ENCODE measurements around the gene CCNL1.

CCNL1 gene

DNA sequence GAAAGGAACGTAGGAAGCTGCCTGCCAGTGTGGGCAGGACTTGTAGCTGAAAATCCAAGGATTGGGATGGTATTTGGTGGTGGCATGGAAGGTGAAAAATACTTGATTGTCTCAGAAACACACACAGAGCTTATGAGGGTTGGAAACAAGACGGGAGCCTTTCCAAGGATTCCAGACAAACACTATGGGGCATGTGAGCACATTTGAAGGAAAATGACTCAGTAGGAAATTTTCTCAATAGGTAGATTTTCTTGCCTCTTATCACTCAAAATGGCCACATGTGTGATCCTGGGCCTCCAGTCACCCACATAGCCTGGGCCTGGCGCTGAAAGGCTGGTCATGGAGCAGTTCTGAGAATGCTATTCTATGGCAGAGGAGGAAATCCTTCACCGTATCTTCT lies 47.4 kb downstream of the CCNL1 start:
- H3K27ac ChIP-seq (replicated peaks; ENCODE audit: low read length) = no peak overlapping the region
- no peaks in the 10 kb centered on the region for H3K79me1 ChIP-seq (ENCODE audit: low read depth, low read length)
- H2BK15ac ChIP-seq (ENCODE audit: low read length) = no peak overlapping the region

DNA sequence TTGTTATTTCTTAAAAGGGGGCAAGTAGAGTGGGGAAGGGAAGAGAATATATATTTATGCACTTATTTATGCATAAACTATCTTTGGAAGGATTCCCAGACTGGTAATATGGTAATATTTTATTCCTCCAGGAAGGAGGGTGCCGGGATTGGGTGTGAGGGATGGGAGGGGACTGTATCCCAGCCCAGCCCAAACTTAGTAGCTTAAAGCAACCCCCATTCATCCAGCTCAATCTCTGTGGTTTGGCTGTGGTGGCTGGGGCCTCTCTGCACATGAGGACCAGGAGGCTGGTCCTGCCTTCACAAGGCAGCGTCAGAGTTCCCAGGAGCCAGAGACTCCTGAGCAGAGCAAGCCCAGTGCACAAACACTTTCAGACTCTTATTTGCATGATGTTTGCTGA lies 48.4 kb downstream of the CCNL1 start:
- H2AK5ac ChIP-seq (ENCODE audit: low read depth, low read length) = no peak overlapping the region
- H3K14ac ChIP-seq (ENCODE audit: low read length) = no peak overlapping the region
- H2BK12ac ChIP-seq (ENCODE audit: low read length) = no peak overlapping the region
- peaks cover 0 to 3% (median 0%) of the 10 kb centered on the region in 3 experiments for H3K27me3 ChIP-seq (ENCODE audit: control insufficient read depth in 3 of 3, insufficient read depth in 3 of 3, low read depth in 1 of 3, low read length in 3 of 3)
- H3K4me2 ChIP-seq (ENCODE audit: insufficient read depth, low read length, poor library complexity, severe bottlenecking) = no peak overlapping the region
- no peak overlapping the region for H3K9ac ChIP-seq (ENCODE audit: low read depth, low read length, poor library complexity)
- H3K27ac ChIP-seq (replicated peaks; ENCODE audit: low read length) = no peak overlapping the region
- H4K8ac ChIP-seq (ENCODE audit: low read depth, low read length) = no peak overlapping the region
- no peak overlapping the region for H3K18ac ChIP-seq (ENCODE audit: low read length)
- WGBS, 2 donors (ENCODE audit: extremely low coverage in 2 of 2, insufficient read length in 2 of 2, insufficient replicate concordance in 1 of 2) = no CpG with 5 or more reads among the region's 2 CpGs
- no peak overlapping the region for H4K91ac ChIP-seq (ENCODE audit: low read depth, low read length, poor library complexity)
- no peak overlapping the region for H2BK120ac ChIP-seq (ENCODE audit: low read depth, low read length)
- no peak overlapping the region for H2AFZ ChIP-seq (ENCODE audit: low read length)
- H3K23ac ChIP-seq (ENCODE audit: low read depth, low read length, poor library complexity) = no peak overlapping the region
- no peaks in the 10 kb centered on the region for H3K79me1 ChIP-seq (ENCODE audit: low read depth, low read length)
- H2BK5ac ChIP-seq (ENCODE audit: low read length) = no peak overlapping the region
- peaks cover 11 to 17% of the 10 kb centered on the region in 2 donors for H3K4me1 ChIP-seq (ENCODE audit: control insufficient read depth in 2 of 2, insufficient read depth in 1 of 2, low read depth in 1 of 2, low read length in 2 of 2)
- H3K36me3 ChIP-seq (replicated peaks in 1 of 2; ENCODE audit: control insufficient read depth in 2 of 2, insufficient read depth in 2 of 2, low read length in 2 of 2) = no peaks in the 10 kb centered on the region
- H3K9me3 ChIP-seq (replicated peaks in 1 of 2; ENCODE audit: control insufficient read depth in 2 of 2, insufficient read depth in 1 of 2, low read depth in 1 of 2, low read length in 2 of 2) = no peaks in the 10 kb centered on the region
- no peak overlapping the region for H3K4ac ChIP-seq (ENCODE audit: low read length)
- H3K4me3 ChIP-seq (ENCODE audit: low read length in 2 of 2) = no peak overlapping the region
- no peak for DNase-seq (ENCODE audit: low spot score)
- H2BK15ac ChIP-seq (ENCODE audit: low read length) = no peak overlapping the region

More for the DNA sequence above, 47.4 kb downstream of the CCNL1 start:
- Histone ChIP-seq H3K4me1 (ENCODE audit: control insufficient read depth in 2 of 2, insufficient read depth in 1 of 2, low read depth in 1 of 2, low read length in 2 of 2) (peaks cover 11 to 17% of the 10 kb centered on the region in 2 donors), H2BK120ac (ENCODE audit: low read depth, low read length) (no peak overlapping the region), H3K4me3 (ENCODE audit: low read length in 2 of 2) (no peak overlapping the region), H2AK5ac (ENCODE audit: low read depth, low read length) (no peak overlapping the region), H3K36me3 (replicated peaks in 1 of 2; ENCODE audit: control insufficient read depth in 2 of 2, insufficient read depth in 2 of 2, low read length in 2 of 2) (no peaks in the 10 kb centered on the region), H3K9me3 (replicated peaks in 1 of 2; ENCODE audit: control insufficient read depth in 2 of 2, insufficient read depth in 1 of 2, low read depth in 1 of 2, low read length in 2 of 2) (no peaks in the 10 kb centered on the region), H3K18ac (ENCODE audit: low read length) (no peak overlapping the region), H3K27me3 (ENCODE audit: control insufficient read depth in 3 of 3, insufficient read depth in 3 of 3, low read depth in 1 of 3, low read length in 3 of 3) (peaks cover 0 to 3% (median 0%) of the 10 kb centered on the region in 3 experiments), H3K23ac (ENCODE audit: low read depth, low read length, poor library complexity) (no peak overlapping the region), H4K91ac (ENCODE audit: low read depth, low read length, poor library complexity) (no peak overlapping the region), H2AFZ (ENCODE audit: low read length) (peak overlapping the region; percentile 48), H3K14ac (ENCODE audit: low read length) (no peak overlapping the region), H2BK12ac (ENCODE audit: low read length) (no peak overlapping the region), H4K8ac (ENCODE audit: low read depth, low read length) (no peak overlapping the region), H3K4me2 (ENCODE audit: insufficient read depth, low read length, poor library complexity, severe bottlenecking) (no peak overlapping the region), H3K4ac (ENCODE audit: low read length) (no peak overlapping the region), H2BK5ac (ENCODE audit: low read length) (no peak overlapping the region), H3K9ac (ENCODE audit: low read depth, low read length, poor library complexity) (no peak overlapping the region)
- DNase-seq (ENCODE audit: low spot score) = no peak
- no CpG with 5 or more reads among the region's 4 CpGs for WGBS, 2 donors (ENCODE audit: extremely low coverage in 2 of 2, insufficient read length in 2 of 2, insufficient replicate concordance in 1 of 2)

DNA sequence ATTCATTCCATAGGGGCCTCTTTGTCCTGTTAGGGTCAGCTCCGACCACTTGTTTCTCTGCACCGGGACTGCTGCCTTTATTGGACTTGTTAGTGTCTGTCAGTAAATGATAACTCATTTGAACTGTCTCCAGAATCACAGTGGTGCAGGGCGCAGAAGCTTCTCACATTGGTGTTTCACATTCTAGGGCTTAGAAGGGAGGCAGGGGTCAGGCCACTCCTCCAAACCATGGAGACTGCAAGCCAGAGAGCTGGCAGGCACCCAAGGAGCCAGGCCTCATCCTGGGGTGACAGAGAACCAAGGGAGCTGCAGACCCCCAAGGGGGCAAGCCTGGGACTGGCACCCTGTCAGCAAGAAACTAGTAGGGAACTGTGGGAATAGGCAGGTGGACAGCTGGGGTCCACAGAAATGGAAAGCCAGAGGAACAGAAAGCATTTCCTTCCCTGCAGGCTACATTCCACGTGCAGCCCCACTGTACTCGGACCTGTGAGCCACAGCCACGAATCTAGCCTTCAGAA lies 49.1 kb downstream of the CCNL1 start:
- H2AFZ ChIP-seq (ENCODE audit: low read length) = no peak overlapping the region
- no peak overlapping the region for H2BK12ac ChIP-seq (ENCODE audit: low read length)
- peaks cover 10 to 13% of the 10 kb centered on the region in 2 donors for H3K4me1 ChIP-seq (ENCODE audit: control insufficient read depth in 2 of 2, insufficient read depth in 1 of 2, low read depth in 1 of 2, low read length in 2 of 2)
- no peaks in the 10 kb centered on the region for H3K36me3 ChIP-seq (replicated peaks in 1 of 2; ENCODE audit: control insufficient read depth in 2 of 2, insufficient read depth in 2 of 2, low read length in 2 of 2)
- no peak overlapping the region for H2AK5ac ChIP-seq (ENCODE audit: low read depth, low read length)
- WGBS, 2 donors (ENCODE audit: extremely low coverage in 2 of 2, insufficient read length in 2 of 2, insufficient replicate concordance in 1 of 2) = no CpG with 5 or more reads among the region's 6 CpGs
- no peak overlapping the region for H3K27ac ChIP-seq (replicated peaks; ENCODE audit: low read length)
- no peak overlapping the region for H2BK15ac ChIP-seq (ENCODE audit: low read length)
- H4K8ac ChIP-seq (ENCODE audit: low read depth, low read length) = no peak overlapping the region
- H3K4me3 ChIP-seq (ENCODE audit: low read length in 2 of 2) = no peak overlapping the region
- H3K9ac ChIP-seq (ENCODE audit: low read depth, low read length, poor library complexity) = no peak overlapping the region
- peak overlapping the region; percentile 15 for H3K18ac ChIP-seq (ENCODE audit: low read length)
- no peak overlapping the region for H3K4me2 ChIP-seq (ENCODE audit: insufficient read depth, low read length, poor library complexity, severe bottlenecking)
- H2BK5ac ChIP-seq (ENCODE audit: low read length) = no peak overlapping the region
- H3K79me1 ChIP-seq (ENCODE audit: low read depth, low read length) = no peaks in the 10 kb centered on the region
- H4K91ac ChIP-seq (ENCODE audit: low read depth, low read length, poor library complexity) = no peak overlapping the region
- no peak overlapping the region for H3K4ac ChIP-seq (ENCODE audit: low read length)
- DNase-seq (ENCODE audit: low spot score) = no peak
- H3K14ac ChIP-seq (ENCODE audit: low read length) = no peak overlapping the region
- H3K9me3 ChIP-seq (replicated peaks in 1 of 2; ENCODE audit: control insufficient read depth in 2 of 2, insufficient read depth in 1 of 2, low read depth in 1 of 2, low read length in 2 of 2) = no peaks in the 10 kb centered on the region
- peaks cover 0 to 3% (median 0%) of the 10 kb centered on the region in 3 experiments for H3K27me3 ChIP-seq (ENCODE audit: control insufficient read depth in 3 of 3, insufficient read depth in 3 of 3, low read depth in 1 of 3, low read length in 3 of 3)
- H3K23ac ChIP-seq (ENCODE audit: low read depth, low read length, poor library complexity) = no peak overlapping the region
- no peak overlapping the region for H2BK120ac ChIP-seq (ENCODE audit: low read depth, low read length)

DNA sequence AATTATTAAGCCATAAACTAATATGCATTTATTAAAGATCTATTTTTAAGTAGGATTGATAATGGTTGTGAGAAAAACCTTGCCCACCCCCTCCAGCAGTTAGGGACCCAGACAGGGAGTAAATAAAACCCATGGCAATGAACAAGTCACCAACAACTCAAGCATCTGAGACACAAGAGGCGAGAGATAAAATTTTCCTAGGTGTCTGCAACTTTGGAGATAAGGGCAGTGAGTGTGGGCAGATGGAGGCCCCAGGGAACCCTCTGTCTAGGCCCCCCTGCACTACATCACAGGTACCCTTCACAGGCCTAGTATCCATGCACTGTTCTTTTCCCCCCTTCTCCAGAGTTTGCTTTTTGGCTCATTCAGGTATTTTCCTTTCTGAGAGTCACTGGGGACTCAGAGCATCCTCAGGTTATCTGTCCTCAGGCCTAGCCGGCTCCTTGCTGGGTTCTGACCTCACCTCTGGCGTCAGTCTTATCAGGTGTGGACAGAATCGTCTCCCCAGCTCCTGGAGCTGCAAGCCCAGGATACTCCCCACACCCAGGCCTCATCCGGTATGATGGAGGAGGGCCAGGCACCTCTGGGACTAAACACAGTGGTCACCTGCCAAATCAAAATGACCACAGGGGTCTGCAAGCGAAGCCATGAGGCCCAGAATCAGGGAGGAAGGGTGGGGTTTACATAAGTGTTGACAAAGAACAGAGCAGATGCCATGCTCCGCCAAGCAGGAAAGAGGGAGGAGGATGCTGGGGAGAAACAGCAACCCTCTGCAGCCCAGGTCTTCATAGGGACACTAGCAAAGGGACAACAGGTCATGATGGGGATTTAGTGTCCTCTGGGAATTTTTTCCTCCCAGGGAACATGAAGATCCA lies 50.4 kb downstream of the CCNL1 start:
- H3K18ac ChIP-seq (ENCODE audit: low read length) = no peak overlapping the region
- no peak overlapping the region for H3K27ac ChIP-seq (replicated peaks; ENCODE audit: low read length)
- DNase-seq (ENCODE audit: low spot score) = no peak

More for the DNA sequence above, 50.4 kb downstream of the CCNL1 start:
- Histone ChIP-seq H3K9ac (ENCODE audit: low read depth, low read length, poor library complexity) (no peak overlapping the region), H3K27me3 (ENCODE audit: control insufficient read depth in 3 of 3, insufficient read depth in 3 of 3, low read depth in 1 of 3, low read length in 3 of 3) (peaks cover 0 to 3% (median 0%) of the 10 kb centered on the region in 3 experiments), H3K4me2 (ENCODE audit: insufficient read depth, low read length, poor library complexity, severe bottlenecking) (no peak overlapping the region), H3K14ac (ENCODE audit: low read length) (no peak overlapping the region), H3K9me3 (replicated peaks in 1 of 2; ENCODE audit: control insufficient read depth in 2 of 2, insufficient read depth in 1 of 2, low read depth in 1 of 2, low read length in 2 of 2) (no peaks in the 10 kb centered on the region), H3K4ac (ENCODE audit: low read length) (no peak overlapping the region), H4K8ac (ENCODE audit: low read depth, low read length) (no peak overlapping the region), H2AK5ac (ENCODE audit: low read depth, low read length) (no peak overlapping the region), H3K4me1 (ENCODE audit: control insufficient read depth in 2 of 2, insufficient read depth in 1 of 2, low read depth in 1 of 2, low read length in 2 of 2) (peaks cover 13 to 19% of the 10 kb centered on the region in 2 donors), H3K23ac (ENCODE audit: low read depth, low read length, poor library complexity) (no peak overlapping the region), H2AFZ (ENCODE audit: low read length) (no peak overlapping the region), H2BK15ac (ENCODE audit: low read length) (no peak overlapping the region), H4K91ac (ENCODE audit: low read depth, low read length, poor library complexity) (no peak overlapping the region), H2BK12ac (ENCODE audit: low read length) (no peak overlapping the region), H2BK120ac (ENCODE audit: low read depth, low read length) (no peak overlapping the region), H2BK5ac (ENCODE audit: low read length) (no peak overlapping the region), H3K36me3 (replicated peaks in 1 of 2; ENCODE audit: control insufficient read depth in 2 of 2, insufficient read depth in 2 of 2, low read length in 2 of 2) (no peaks in the 10 kb centered on the region), H3K79me1 (ENCODE audit: low read depth, low read length) (no peaks in the 10 kb centered on the region), H3K4me3 (ENCODE audit: low read length in 2 of 2) (no peak overlapping the region)
- no CpG with 5 or more reads among the region's 7 CpGs for WGBS, 2 donors (ENCODE audit: extremely low coverage in 2 of 2, insufficient read length in 2 of 2, insufficient replicate concordance in 1 of 2)

Data from neuronal stem cell (in vitro differentiated cells).